ENCODE data around the gene MYH16. TPM values are rescaled to one million over a fixed set of nuclear protein-coding genes. Genes with fewer than 3 reads are reported as not detected.
"Not testable (repeated sequence)": the region's sequence is repeated elsewhere in the genome, so short reads cannot be mapped to it uniquely, and the experiment has no call there.

MYH16 gene
- total and polyA plus RNA-seq, 9 donors, result 0.11 to 0.56 (median 0.22) TPM; not detected in 1

DNA sequence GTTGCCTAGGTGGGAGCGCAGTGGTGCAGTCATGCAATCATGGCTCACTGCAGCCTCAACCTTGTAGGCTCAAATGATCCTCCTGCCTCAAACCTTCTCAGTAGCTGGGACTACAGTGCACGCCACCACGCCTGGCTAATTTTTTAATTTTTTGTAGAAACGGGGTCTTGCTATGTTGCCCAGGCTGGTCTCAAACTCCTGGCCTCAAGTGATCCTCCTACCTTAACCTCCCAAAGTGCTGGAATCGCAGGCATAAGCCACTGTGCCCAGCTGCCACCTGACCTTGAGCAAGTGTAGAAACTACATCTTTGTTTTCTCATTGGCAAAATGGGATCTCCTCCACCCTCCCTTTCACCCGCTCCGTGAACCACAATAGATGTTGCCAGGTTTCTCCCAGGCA lies 15.0 kb upstream of the MYH16 start:
- WGBS (ENCODE audit: insufficient coverage), result 87% methylated on average over 7 of the region's 7 CpGs

DNA sequence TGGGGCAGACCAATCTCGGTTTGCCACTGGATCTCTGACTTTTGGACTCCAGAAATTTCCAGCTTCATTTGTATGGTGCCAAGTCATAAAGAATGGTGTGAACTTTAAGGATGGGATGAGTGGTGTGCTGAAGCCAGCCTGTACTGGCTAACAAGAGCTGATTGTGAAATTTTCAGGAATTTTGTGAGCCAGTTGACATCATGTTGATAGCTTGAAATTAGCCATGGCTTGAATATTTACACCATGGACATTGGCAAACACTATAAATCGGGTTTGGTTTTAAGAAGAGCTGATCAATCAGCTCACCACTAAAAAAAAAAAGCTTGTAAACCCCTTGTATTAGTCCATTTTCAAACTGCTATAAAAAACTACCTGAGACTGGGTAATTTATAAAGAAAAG lies 14.1 kb upstream of the MYH16 start:
- whole genome bisulfite sequencing (ENCODE audit: insufficient coverage), result no CpG with 5 or more reads among the region's 2 CpGs
- DNase-seq, result no peak
- no peaks in the 10 kb centered on the region for H3K27me3 ChIP-seq (ENCODE audit: control insufficient read depth, insufficient read depth, low read length)
- H3K4me3 ChIP-seq (ENCODE audit: low read length), result no peak overlapping the region
- no peaks in the 10 kb centered on the region for H3K4me1 ChIP-seq (ENCODE audit: control insufficient read depth, insufficient read depth, low read length)
- no peak overlapping the region for H3K27ac ChIP-seq (ENCODE audit: low read length)
- H3K36me3 ChIP-seq (ENCODE audit: control insufficient read depth, insufficient read depth, low read length), result no peaks in the 10 kb centered on the region
- H3K9me3 ChIP-seq (replicated peaks; ENCODE audit: control insufficient read depth, low read depth, low read length), result no peaks in the 10 kb centered on the region

More for the DNA sequence above, 15.0 kb upstream of the MYH16 start:
- DNase-seq, result no peak
- no peaks in the 10 kb centered on the region for H3K4me1 ChIP-seq (ENCODE audit: control insufficient read depth, insufficient read depth, low read length)
- H3K36me3 ChIP-seq (ENCODE audit: control insufficient read depth, insufficient read depth, low read length), result no peaks in the 10 kb centered on the region
- no peaks in the 10 kb centered on the region for H3K9me3 ChIP-seq (replicated peaks; ENCODE audit: control insufficient read depth, low read depth, low read length)
- H3K27ac ChIP-seq (ENCODE audit: low read length), result no peak overlapping the region
- H3K27me3 ChIP-seq (ENCODE audit: control insufficient read depth, insufficient read depth, low read length), result no peaks in the 10 kb centered on the region
- no peak overlapping the region for H3K4me3 ChIP-seq (ENCODE audit: low read length)

DNA sequence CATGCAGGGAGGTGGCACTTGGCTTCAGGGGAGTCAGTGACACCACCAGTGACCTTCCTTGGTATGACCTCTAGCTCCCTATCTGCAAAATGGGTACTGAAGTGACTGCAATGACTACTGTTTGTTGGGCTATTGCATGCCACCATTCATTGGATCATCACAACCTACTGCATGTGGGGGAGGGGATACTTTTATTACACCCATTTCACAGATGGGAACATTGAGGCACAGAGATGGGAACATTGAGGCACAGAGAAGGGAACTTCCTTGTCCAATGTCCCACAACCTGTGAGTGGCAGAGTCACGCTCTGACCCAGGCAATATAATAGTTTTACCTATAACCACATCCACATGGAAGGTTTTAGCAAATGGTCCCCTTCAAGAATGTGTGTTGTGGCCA lies 12.2 kb upstream of the MYH16 start:
- H3K36me3 ChIP-seq (ENCODE audit: control insufficient read depth, insufficient read depth, low read length), result no peaks in the 10 kb centered on the region
- no peaks in the 10 kb centered on the region for H3K9me3 ChIP-seq (replicated peaks; ENCODE audit: control insufficient read depth, low read depth, low read length)
- H3K4me1 ChIP-seq (ENCODE audit: control insufficient read depth, insufficient read depth, low read length), result no peaks in the 10 kb centered on the region
- H3K4me3 ChIP-seq (ENCODE audit: low read length), result no peak overlapping the region
- H3K27me3 ChIP-seq (ENCODE audit: control insufficient read depth, insufficient read depth, low read length), result no peaks in the 10 kb centered on the region
- DNase-seq, result no peak
- whole genome bisulfite sequencing (ENCODE audit: insufficient coverage), result no CpG with 5 or more reads among the region's 1 CpG
- no peak overlapping the region for H3K27ac ChIP-seq (ENCODE audit: low read length)

DNA sequence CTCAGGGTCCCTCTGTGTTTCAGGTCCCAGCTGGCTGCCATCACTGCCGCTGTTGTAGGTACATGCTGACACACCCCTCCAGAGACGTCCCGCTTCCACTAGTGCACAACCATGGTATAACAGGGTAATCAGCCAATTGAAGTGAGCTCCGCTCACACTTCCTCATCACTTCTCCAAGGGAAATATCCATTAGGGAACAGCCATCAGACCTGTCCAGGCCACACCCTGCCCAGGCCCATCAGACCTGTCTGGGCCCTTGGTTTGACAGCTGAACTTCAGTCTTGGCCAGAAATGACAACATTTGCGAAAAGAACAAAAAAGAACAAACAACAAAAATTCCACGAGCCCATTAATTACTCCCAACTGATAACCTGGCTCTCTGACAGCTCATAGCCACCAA lies 11.0 kb upstream of the MYH16 start:
- Histone ChIP-seq H3K9me3 (replicated peaks; ENCODE audit: control insufficient read depth, low read depth, low read length) (no peaks in the 10 kb centered on the region), H3K27ac (ENCODE audit: low read length) (no peak overlapping the region), H3K36me3 (ENCODE audit: control insufficient read depth, insufficient read depth, low read length) (no peaks in the 10 kb centered on the region), H3K4me3 (ENCODE audit: low read length) (no peak overlapping the region), H3K27me3 (ENCODE audit: control insufficient read depth, insufficient read depth, low read length) (no peaks in the 10 kb centered on the region), H3K4me1 (ENCODE audit: control insufficient read depth, insufficient read depth, low read length) (no peaks in the 10 kb centered on the region)
- 73% methylated on average over 4 of the region's 6 CpGs for WGBS (ENCODE audit: insufficient coverage)
- DNase-seq, result no peak

DNA sequence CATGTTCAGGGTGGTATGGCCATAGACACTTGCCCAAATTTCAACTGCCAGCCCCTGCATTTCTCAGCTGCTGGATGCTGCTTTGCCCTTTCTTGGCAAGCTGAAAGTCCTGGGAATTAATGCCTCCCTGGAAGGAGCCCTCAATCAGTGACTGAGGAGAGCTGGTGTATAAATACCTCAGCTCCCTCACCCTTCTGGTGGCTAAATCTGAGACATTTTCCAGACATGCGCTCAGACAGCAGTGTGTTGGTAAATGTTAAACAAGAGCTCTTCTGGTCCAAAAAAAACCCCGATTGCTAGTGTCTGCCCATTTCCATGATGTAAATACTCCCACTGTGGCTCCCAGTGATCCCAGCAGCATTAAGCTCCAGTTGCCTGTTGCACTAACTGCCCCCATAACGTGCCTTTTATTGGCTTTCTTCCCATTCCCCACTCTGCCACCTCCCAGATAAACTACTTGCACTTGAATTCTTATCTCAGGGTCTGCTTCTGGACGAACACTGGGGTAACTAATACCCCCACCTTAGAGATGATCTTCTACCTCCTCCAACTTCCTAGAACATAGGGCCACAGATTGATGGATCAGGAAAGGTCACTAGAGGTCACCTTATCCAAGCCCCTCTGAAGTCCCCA lies 6.7 kb upstream of the MYH16 start:
- no peaks in the 10 kb centered on the region for H3K27me3 ChIP-seq (ENCODE audit: control insufficient read depth, insufficient read depth, low read length)
- no peaks in the 10 kb centered on the region for H3K36me3 ChIP-seq (ENCODE audit: control insufficient read depth, insufficient read depth, low read length)
- no peak overlapping the region for H3K27ac ChIP-seq (ENCODE audit: low read length)
- no peaks in the 10 kb centered on the region for H3K4me1 ChIP-seq (ENCODE audit: control insufficient read depth, insufficient read depth, low read length)
- 53% methylated on average over 3 of the region's 4 CpGs for WGBS (ENCODE audit: insufficient coverage)
- H3K4me3 ChIP-seq (ENCODE audit: low read length), result no peak overlapping the region
- no peaks in the 10 kb centered on the region for H3K9me3 ChIP-seq (replicated peaks; ENCODE audit: control insufficient read depth, low read depth, low read length)
- DNase-seq, result no peak

DNA sequence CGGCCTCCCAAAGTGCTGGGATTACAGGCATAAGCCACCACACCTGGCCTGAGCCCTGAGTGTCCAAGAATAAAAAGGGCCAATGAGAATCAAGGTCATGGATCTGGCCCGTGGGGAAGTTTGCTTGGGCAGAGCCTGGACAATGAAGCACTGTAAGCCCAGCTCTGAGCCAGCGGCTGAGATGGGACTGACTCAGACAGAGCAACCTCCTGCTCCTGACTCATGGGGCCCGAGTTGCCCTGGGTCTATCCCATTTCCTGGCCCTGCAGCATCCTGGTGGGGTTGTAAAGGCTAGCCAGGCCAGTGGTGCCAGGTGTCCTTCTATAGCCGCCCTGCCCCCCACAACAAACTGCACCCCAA lies 5.2 kb upstream of the MYH16 start:
- DNase-seq, result no peak
- Histone ChIP-seq H3K36me3 (ENCODE audit: control insufficient read depth, insufficient read depth, low read length) (no peaks in the 10 kb centered on the region), H3K27ac (ENCODE audit: low read length) (no peak overlapping the region), H3K9me3 (replicated peaks; ENCODE audit: control insufficient read depth, low read depth, low read length) (no peaks in the 10 kb centered on the region), H3K4me1 (ENCODE audit: control insufficient read depth, insufficient read depth, low read length) (no peaks in the 10 kb centered on the region), H3K27me3 (ENCODE audit: control insufficient read depth, insufficient read depth, low read length) (no peaks in the 10 kb centered on the region), H3K4me3 (ENCODE audit: low read length) (no peak overlapping the region)
- 67% methylated on average over 4 of the region's 5 CpGs for WGBS (ENCODE audit: insufficient coverage)

DNA sequence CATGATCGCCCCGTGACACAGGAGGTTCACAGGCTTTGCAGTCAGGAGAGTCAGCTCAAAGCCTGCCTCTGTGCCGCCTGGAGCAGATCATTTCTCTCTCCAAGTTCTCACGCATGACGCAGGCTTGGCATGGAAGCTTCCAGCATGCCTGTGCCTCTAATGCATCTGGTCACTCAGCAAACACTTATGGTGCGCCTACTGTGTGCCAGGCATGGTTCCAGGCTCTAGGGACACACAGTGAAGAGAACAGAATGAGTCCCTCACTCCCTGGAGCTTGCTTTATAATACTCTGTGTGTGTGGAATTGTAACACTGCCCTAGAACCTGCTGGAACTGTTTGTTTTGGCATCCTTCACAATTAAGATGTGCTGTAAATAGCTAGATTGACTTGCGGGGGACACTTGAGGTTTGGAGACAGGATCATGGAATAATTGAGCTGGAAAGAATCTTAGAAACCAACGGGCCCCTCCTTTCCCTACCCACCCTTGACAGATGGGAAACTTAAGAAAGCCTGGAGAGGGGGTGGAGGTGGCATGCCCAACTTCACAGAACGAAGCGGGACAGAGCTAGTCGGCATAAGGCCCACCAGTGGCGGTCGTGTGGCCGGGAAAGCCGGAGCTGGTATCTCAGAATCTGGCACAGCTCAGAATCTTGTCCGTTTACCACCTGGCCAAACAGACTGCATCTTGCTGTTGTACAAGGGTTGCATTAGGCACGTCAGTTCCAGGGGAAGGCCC lies 4.6 kb upstream of the MYH16 start:
- Histone ChIP-seq H3K27ac (ENCODE audit: low read length) (no peak overlapping the region), H3K4me1 (ENCODE audit: control insufficient read depth, insufficient read depth, low read length) (no peaks in the 10 kb centered on the region), H3K9me3 (replicated peaks; ENCODE audit: control insufficient read depth, low read depth, low read length) (no peaks in the 10 kb centered on the region), H3K27me3 (ENCODE audit: control insufficient read depth, insufficient read depth, low read length) (no peaks in the 10 kb centered on the region), H3K4me3 (ENCODE audit: low read length) (no peak overlapping the region), H3K36me3 (ENCODE audit: control insufficient read depth, insufficient read depth, low read length) (no peaks in the 10 kb centered on the region)
- DNase-seq, result no peak
- WGBS (ENCODE audit: insufficient coverage), result 78% methylated on average over 15 of the region's 17 CpGs

DNA sequence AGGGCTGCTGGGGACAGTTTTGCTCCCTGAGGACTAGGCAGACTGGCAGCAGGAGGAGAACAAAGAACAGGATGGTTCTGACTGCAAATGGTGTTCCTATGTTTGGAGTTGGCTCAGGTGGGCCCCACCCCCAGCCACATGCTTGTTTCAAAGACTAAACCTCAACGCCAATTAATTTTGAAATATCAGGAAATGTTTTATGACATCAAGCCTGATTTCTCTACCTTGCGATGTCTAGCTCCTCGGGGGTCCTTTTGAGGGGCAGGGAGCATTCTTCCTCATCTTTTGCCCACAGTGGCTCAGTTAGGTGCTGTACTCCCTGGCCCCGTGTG lies 4.1 kb upstream of the MYH16 start:
- Histone ChIP-seq H3K27ac (ENCODE audit: low read length) (no peak overlapping the region), H3K4me1 (ENCODE audit: control insufficient read depth, insufficient read depth, low read length) (no peaks in the 10 kb centered on the region), H3K27me3 (ENCODE audit: control insufficient read depth, insufficient read depth, low read length) (no peaks in the 10 kb centered on the region), H3K36me3 (ENCODE audit: control insufficient read depth, insufficient read depth, low read length) (no peaks in the 10 kb centered on the region), H3K4me3 (ENCODE audit: low read length) (no peak overlapping the region), H3K9me3 (replicated peaks; ENCODE audit: control insufficient read depth, low read depth, low read length) (no peaks in the 10 kb centered on the region)
- 69% methylated on average over 4 of the region's 4 CpGs for WGBS (ENCODE audit: insufficient coverage)
- no peak for DNase-seq

DNA sequence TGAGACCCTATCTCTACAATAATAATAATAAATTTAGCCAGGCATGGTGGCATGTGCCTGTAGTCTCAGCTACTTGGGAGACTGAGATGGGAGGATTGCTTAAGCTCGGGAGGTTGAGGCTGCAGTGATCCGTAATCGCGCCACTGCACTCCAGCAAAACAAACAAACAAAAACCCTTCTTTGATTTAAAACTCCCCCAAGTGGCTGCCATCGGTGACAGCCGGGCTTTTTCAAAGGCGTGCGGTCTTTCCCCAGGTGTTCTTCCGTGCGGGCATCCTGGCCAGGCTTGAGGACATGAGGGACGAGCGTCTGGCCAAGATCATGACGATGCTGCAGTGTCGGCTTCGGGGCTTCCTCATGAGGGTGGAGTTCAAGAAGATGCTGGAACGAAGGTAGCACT lies 1.9 kb upstream of the MYH16 start:
- Histone ChIP-seq H3K9me3 (replicated peaks; ENCODE audit: control insufficient read depth, low read depth, low read length) (no peaks in the 10 kb centered on the region), H3K27ac (ENCODE audit: low read length) (no peak overlapping the region), H3K36me3 (ENCODE audit: control insufficient read depth, insufficient read depth, low read length) (no peaks in the 10 kb centered on the region), H3K27me3 (ENCODE audit: control insufficient read depth, insufficient read depth, low read length) (no peaks in the 10 kb centered on the region), H3K4me1 (ENCODE audit: control insufficient read depth, insufficient read depth, low read length) (no peaks in the 10 kb centered on the region), H3K4me3 (ENCODE audit: low read length) (no peak overlapping the region)
- WGBS (ENCODE audit: insufficient coverage), result 60% methylated on average over 12 of the region's 16 CpGs
- DNase-seq, result no peak

DNA sequence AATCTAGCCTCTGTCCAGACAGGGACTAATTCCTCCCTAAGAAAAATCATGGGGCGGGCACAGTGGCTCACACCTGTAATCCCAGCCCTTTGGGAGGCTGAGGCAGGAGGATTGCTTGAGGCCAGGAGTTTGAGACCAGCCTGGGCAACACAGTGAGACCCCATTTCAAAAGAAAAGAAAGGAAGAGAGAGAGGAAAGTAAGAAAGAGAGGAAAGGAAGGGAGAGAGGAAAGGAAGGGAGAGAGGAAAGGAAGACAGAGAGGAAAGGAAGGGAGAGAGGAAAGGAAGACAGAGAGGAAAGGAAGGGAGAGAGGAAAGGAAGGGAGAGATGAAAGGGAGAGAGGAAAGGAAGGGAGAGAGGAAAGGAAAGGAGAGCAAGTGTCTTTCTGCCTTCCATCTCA lies 922 bp downstream of the MYH16 start:
- no CpG with 5 or more reads among the region's 1 CpG for WGBS (ENCODE audit: insufficient coverage)
- not testable (repeated sequence) for DNase-seq

DNA sequence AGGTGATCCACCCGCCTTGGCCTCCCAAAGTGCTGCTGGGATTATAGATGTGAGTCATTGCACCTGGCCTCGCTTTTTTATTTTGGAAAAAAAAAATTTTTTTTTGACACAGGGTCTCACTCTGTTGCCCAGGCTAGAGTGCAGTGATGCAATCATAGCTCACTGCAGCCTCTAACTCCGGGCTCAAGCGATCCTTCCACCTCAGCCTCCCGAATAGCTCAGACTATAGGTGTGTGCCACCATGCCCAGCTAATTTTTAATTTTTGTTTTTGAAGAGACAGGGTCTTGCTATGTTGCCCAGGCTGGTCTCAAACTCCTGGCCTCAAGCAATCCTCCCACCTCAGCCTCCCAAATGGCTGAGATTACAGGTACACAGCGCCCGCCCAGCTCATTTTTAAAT lies 2.3 kb downstream of the MYH16 start:
- not testable (repeated sequence) for DNase-seq; H3K4me1 ChIP-seq (ENCODE audit: control insufficient read depth, insufficient read depth, low read length); H3K4me3 ChIP-seq (ENCODE audit: low read length); H3K27ac ChIP-seq (ENCODE audit: low read length); H3K9me3 ChIP-seq (replicated peaks; ENCODE audit: control insufficient read depth, low read depth, low read length); H3K36me3 ChIP-seq (ENCODE audit: control insufficient read depth, insufficient read depth, low read length); H3K27me3 ChIP-seq (ENCODE audit: control insufficient read depth, insufficient read depth, low read length)
- WGBS (ENCODE audit: insufficient coverage), result 98% methylated on average over 4 of the region's 7 CpGs

More for the DNA sequence above, 922 bp downstream of the MYH16 start:
- not testable (repeated sequence) for H3K9me3 ChIP-seq (replicated peaks; ENCODE audit: control insufficient read depth, low read depth, low read length); H3K4me1 ChIP-seq (ENCODE audit: control insufficient read depth, insufficient read depth, low read length); H3K27ac ChIP-seq (ENCODE audit: low read length); H3K4me3 ChIP-seq (ENCODE audit: low read length); H3K36me3 ChIP-seq (ENCODE audit: control insufficient read depth, insufficient read depth, low read length); H3K27me3 ChIP-seq (ENCODE audit: control insufficient read depth, insufficient read depth, low read length)
